Lower lobe of right lung (tissue), 2 donors: ENCODE data around the gene SLC22A31. TPM values are rescaled to one million over a fixed set of nuclear protein-coding genes. Genes with fewer than 3 reads are reported as not detected.

Source experiments
- ATAC-seq, 2 donors: fragments of 200-7000 bp; cut with Tn5 transposase; one replicate each; pipeline ENCODE4 v1.9.1; 2020 to 2022; ENCODE audit warnings: mild to moderate bottlenecking in 2 of 2, moderate library complexity in 2 of 2
- DNase-seq: peaks from one replicate; pipeline ENCODE4 v3.0.0-alpha.2; 2020
- H3K27ac ChIP-seq: fragments of 200-600 bp; one replicate; pipeline ENCODE4 v1.8.0; 2022
- H3K27me3 ChIP-seq: fragments of 200-600 bp; one replicate; pipeline ENCODE4 v1.8.0; 2022; ENCODE audit warnings: low read depth
- H3K36me3 ChIP-seq: fragments of 200-600 bp; one replicate; pipeline ENCODE4 v1.8.0; 2022; ENCODE audit warnings: mild to moderate bottlenecking
- H3K4me1 ChIP-seq: fragments of 200-600 bp; one replicate; pipeline ENCODE4 v1.8.0; 2022
- H3K4me3 ChIP-seq: fragments of 200-600 bp; one replicate; pipeline ENCODE4 v1.8.0; 2022; ENCODE audit warnings: mild to moderate bottlenecking
- H3K9me3 ChIP-seq: fragments of 200-600 bp; one replicate; pipeline ENCODE4 v1.8.0; 2022
- intact Hi-C: fragments of 100-400 bp; cut with DNase I; formaldehyde crosslinking; loops from one replicate; pipeline ENCODE4 v1.11.0; 2022
- total RNA-seq: library from RNA; stranded (reverse); fragmentation: NEBNext Ultra II Directional; extraction: Animal tissue kit (Norgen Biotek cat#: 25700); gene quantifications from one replicate; pipeline ENCODE4 v1.2.1, GENCODE V29; 2021
- TF ChIP-seq, protein P1 (sequence below): fragments of 200-600 bp; IDR thresholded peaks from one replicate; pipeline ENCODE4 v1.8.0; 2022; ENCODE audit warnings: antibody characterized with exemption, mild to moderate bottlenecking
- donor health status: DM: no; HTN: yes; CAD: no; lungs with severe emphysema.

Gene SLC22A31
- total RNA-seq, 1 donor from 2014 or later, result 132 TPM

DNA sequence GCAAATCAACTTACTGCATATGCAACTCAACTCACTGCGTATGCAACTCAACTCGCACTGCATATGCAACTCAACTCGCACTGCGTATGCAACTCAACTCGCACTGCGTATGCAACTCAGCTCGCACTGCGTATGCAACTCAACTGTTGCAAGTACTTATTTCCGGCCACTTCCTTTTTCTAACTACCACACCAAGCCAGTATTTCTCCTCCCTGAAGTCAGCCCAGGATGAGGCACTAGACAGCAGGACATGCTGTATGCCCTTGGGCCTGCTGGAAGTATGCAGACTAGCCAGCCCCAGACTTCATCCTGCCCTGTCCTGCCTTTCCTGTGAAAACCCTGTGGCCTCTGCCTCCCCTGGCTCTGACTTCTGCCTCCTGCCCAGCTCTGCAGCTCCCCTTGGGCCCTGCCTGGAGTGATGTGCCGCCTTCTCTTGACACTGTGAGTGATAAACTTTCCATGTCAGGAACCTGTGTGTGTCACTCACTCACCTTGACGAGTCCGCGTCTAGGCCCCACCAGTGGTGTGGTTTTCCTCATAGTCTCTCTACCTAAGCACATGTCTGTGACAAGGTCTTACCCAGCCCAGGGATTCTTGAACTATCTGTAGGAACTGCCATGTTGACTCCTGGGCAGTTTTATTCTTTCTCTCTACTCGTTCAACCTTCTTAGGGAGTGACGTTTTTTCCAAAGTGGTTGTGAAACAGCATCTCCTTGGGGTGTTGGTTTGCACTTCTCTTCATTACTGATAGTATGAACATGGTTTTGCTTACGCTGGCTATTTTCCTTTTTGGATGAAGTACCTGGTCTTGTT lies 33.5 kb upstream of the SLC22A31 start:
- Histone ChIP-seq H3K4me1 (no peaks in the 10 kb centered on the region), H3K27me3 (no peaks in the 10 kb centered on the region), H3K27ac (no peak overlapping the region), H3K36me3 (peaks cover 40% of the 10 kb centered on the region), H3K9me3 (no peaks in the 10 kb centered on the region), H3K4me3 (no peak overlapping the region)
- TF ChIP-seq, protein P1, sequence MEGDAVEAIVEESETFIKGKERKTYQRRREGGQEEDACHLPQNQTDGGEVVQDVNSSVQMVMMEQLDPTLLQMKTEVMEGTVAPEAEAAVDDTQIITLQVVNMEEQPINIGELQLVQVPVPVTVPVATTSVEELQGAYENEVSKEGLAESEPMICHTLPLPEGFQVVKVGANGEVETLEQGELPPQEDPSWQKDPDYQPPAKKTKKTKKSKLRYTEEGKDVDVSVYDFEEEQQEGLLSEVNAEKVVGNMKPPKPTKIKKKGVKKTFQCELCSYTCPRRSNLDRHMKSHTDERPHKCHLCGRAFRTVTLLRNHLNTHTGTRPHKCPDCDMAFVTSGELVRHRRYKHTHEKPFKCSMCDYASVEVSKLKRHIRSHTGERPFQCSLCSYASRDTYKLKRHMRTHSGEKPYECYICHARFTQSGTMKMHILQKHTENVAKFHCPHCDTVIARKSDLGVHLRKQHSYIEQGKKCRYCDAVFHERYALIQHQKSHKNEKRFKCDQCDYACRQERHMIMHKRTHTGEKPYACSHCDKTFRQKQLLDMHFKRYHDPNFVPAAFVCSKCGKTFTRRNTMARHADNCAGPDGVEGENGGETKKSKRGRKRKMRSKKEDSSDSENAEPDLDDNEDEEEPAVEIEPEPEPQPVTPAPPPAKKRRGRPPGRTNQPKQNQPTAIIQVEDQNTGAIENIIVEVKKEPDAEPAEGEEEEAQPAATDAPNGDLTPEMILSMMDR, result no peak
- intact Hi-C loops, result no loop called here
- peak; percentile 64 to 78 for ATAC-seq
- DNase-seq, result no peak

DNA sequence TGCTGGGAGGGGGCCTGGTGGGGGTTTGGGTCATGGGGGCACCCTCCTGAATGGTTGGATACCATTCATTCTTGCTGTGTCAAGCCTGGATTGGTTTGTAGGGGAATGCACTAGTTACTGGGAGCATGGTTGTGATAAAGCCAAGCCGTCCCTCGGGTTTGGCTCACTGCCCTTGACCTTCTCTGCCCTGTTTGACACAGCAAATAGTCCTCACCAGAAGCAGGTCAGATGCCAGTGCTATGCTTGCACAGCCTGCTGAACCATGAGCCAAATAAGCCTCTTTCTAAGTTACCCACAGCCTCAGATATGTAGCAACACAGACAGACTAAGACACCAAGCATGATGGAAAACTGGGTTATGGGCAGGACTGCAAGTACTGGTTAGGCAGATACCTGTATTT lies 31.8 kb upstream of the SLC22A31 start:
- Histone ChIP-seq H3K4me1 (no peaks in the 10 kb centered on the region), H3K27ac (no peak overlapping the region), H3K27me3 (no peaks in the 10 kb centered on the region), H3K36me3 (peaks cover 58% of the 10 kb centered on the region), H3K4me3 (no peak overlapping the region), H3K9me3 (no peaks in the 10 kb centered on the region)
- ATAC-seq, result no peak
- TF ChIP-seq, protein P1, result no peak
- DNase-seq, result no peak
- intact Hi-C loops, result no loop called here

- intact Hi-C loops, result no loop called here
- Histone ChIP-seq H3K4me1 (no peaks in the 10 kb centered on the region), H3K27me3 (no peaks in the 10 kb centered on the region), H3K4me3 (no peak overlapping the region), H3K27ac (no peak overlapping the region), H3K36me3 (peaks cover 76% of the 10 kb centered on the region), H3K9me3 (no peaks in the 10 kb centered on the region)
- TF ChIP-seq, protein P1, result no peak
- DNase-seq, result no peak
- no peak for ATAC-seq
Measured at GRCh38 chr16:89230255-89230654, 29.9 kb upstream of the SLC22A31 start.

DNA sequence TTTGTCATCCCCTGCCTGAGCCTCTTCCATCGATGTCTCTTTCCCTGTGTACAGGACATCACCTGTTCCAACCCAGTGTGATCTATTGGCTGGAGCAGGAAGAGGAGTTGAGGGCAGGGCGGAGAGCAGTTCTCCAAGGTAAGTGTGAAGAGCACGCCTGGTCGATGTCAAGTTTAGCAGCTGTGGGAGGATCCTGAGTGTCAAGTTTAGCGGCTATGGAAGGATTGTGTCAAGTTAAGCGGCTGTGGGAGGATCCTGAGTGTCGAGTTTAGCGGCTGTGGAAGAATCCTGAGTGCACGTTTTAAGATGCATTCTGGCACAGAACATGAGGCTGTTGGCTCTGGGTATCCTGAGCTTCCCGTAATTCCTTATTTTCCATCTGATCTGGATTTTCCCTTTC lies 24.3 kb upstream of the SLC22A31 start:
- DNase-seq, result no peak
- no peak for ATAC-seq
- Histone ChIP-seq H3K4me3 (no peak overlapping the region), H3K36me3 (peaks cover 81% of the 10 kb centered on the region), H3K4me1 (no peaks in the 10 kb centered on the region), H3K27me3 (no peaks in the 10 kb centered on the region), H3K9me3 (no peaks in the 10 kb centered on the region), H3K27ac (no peak overlapping the region)
- intact Hi-C loops, result no loop called here
- TF ChIP-seq, protein P1, result no peak

DNA sequence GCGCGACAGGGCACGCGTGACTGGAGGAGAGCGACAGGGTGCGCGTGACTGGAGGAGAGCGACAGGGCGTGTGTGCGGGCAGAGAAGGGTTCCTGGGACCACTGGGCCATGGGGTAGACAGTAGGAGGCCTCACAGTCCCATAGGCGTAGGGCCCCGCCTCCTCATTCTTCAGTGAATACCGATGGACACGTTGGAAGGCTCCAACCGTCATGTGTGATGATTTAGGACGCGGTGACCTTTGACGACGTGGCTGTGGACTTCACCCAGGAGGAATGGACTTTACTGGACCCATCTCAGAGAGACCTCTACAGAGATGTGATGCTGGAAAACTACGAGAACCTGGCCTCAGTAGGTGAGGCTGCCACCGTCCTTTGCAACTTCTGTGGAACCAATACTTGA lies 22.6 kb upstream of the SLC22A31 start:
- H3K27ac ChIP-seq, result no peak overlapping the region
- no peak overlapping the region for H3K4me3 ChIP-seq
- intact Hi-C loops, result no loop called here
- TF ChIP-seq, protein P1, result no peak
- DNase-seq, result no peak
- H3K27me3 ChIP-seq, result no peaks in the 10 kb centered on the region
- H3K4me1 ChIP-seq, result peaks cover 15% of the 10 kb centered on the region
- ATAC-seq, result no peak
- peaks cover 70% of the 10 kb centered on the region for H3K36me3 ChIP-seq
- no peaks in the 10 kb centered on the region for H3K9me3 ChIP-seq
